GM23338 (cell line): ENCODE measurements around the gene ZBTB3. TPM values are rescaled to one million over a fixed set of nuclear protein-coding genes. Genes with fewer than 3 reads are reported as not detected.
"Not testable (repeated sequence)": the region's sequence is repeated elsewhere in the genome, so short reads cannot be mapped to it uniquely, and the experiment has no call there.

Experiments
- ATAC-seq: fragments of 200-7000 bp; cut with Tn5 transposase; 3 replicates; pipeline ENCODE4 v1.9.1; 2020
- DNase-seq: peaks from one replicate; pipeline ENCODE4 v3.0.0-alpha.2; 2015; ENCODE audit warnings: low spot score
- H2AFZ ChIP-seq: fragments of 200-600 bp; sonication (generic); 2 replicates; pipeline ENCODE4 v1.8.0; 2016; ENCODE audit warnings: antibody characterized with exemption, mild to moderate bottlenecking, moderate library complexity
- H3F3A ChIP-seq: fragments of 200-600 bp; sonication (generic); replicated peaks from 2 replicates; pipeline ENCODE4 v1.8.0; 2017; ENCODE audit warnings: antibody characterized with exemption, mixed run types, low read depth
- H3K27ac ChIP-seq: fragments of 200-600 bp; sonication (generic); 2 replicates; pipeline ENCODE4 v1.6.1; 2016; ENCODE audit warnings: low read depth
- H3K27me3 ChIP-seq: fragments of 200-600 bp; sonication (generic); 2 replicates; pipeline ENCODE4 v1.8.0; 2016; ENCODE audit warnings: mild to moderate bottlenecking, mixed run types, moderate library complexity; ENCODE audit not compliant: insufficient read depth
- H3K36me3 ChIP-seq: fragments of 200-600 bp; sonication (generic); 2 replicates; pipeline ENCODE4 v1.8.0; 2016; ENCODE audit warnings: mild to moderate bottlenecking; ENCODE audit not compliant: insufficient read depth
- H3K4me1 ChIP-seq: fragments of 200-600 bp; sonication (generic); 2 replicates; pipeline ENCODE4 v1.8.0; 2016; ENCODE audit warnings: mild to moderate bottlenecking, moderate library complexity; ENCODE audit not compliant: insufficient read depth
- H3K4me2 ChIP-seq: fragments of 200-600 bp; sonication (generic); 2 replicates; pipeline ENCODE4 v1.7.1; 2017; ENCODE audit warnings: mixed run types
- H3K4me3 ChIP-seq: fragments of 200-600 bp; sonication (generic); 2 replicates; pipeline ENCODE4 v1.6.1; 2016; ENCODE audit warnings: mixed run types
- H3K79me2 ChIP-seq: fragments of 200-600 bp; sonication (generic); replicated peaks from 2 replicates; pipeline ENCODE4 v1.8.0; 2017; ENCODE audit warnings: mild to moderate bottlenecking; ENCODE audit not compliant: insufficient read depth
- H3K9me2 ChIP-seq: fragments of 200-600 bp; sonication (generic); 2 replicates; pipeline ENCODE4 v1.8.0; 2017; ENCODE audit not compliant: insufficient read depth
- H4K20me1 ChIP-seq: fragments of 200-600 bp; sonication (generic); replicated peaks from 2 replicates; pipeline ENCODE4 v1.8.0; 2017; ENCODE audit warnings: mild to moderate bottlenecking; ENCODE audit not compliant: insufficient read depth
- H3K27ac Mint-ChIP-seq: 2 replicates; pipeline ENCODE4 v1.8.0; 2020; ENCODE audit warnings: inconsistent platforms, mild to moderate bottlenecking, moderate library complexity, mixed read lengths
- H3K27me3 Mint-ChIP-seq: 3 replicates; pipeline ENCODE4 v1.8.0; 2022; ENCODE audit warnings: low read depth, mild to moderate bottlenecking, moderate library complexity, mixed read lengths, inconsistent platforms; ENCODE audit not compliant: insufficient read depth, poor library complexity
- H3K36me3 Mint-ChIP-seq: 3 replicates; pipeline ENCODE4 v1.8.0; 2021; ENCODE audit warnings: low read depth, mild to moderate bottlenecking, inconsistent platforms, moderate library complexity, mixed read lengths
- H3K4me1 Mint-ChIP-seq: 3 replicates; pipeline ENCODE4 v1.8.0; 2020; ENCODE audit warnings: mild to moderate bottlenecking, inconsistent platforms, mixed read lengths
- H3K4me3 Mint-ChIP-seq: 3 replicates; pipeline ENCODE4 v1.8.0; 2021; ENCODE audit warnings: moderate library complexity, mild to moderate bottlenecking, inconsistent platforms, mixed read lengths
- H3K9me3 Mint-ChIP-seq: 3 replicates; pipeline ENCODE4 v1.8.0; 2020; ENCODE audit warnings: moderate library complexity, mild to moderate bottlenecking, inconsistent platforms, mixed read lengths
- CREB1 ChIP-seq: fragments of 250-450 bp; sonication (Bioruptor Pico); IDR thresholded peaks from 2 replicates; pipeline ENCODE4 v1.5.0; 2020; ENCODE audit warnings: low read depth, mild to moderate bottlenecking, moderate library complexity
- CTCF ChIP-seq, 2 experiments: fragments of 200-600 bp in 1 of 2; sonication (generic) in 1 of 2; conservative IDR thresholded peaks; 2 replicates each; pipeline versions ENCODE4 v1.5.1 to v1.6.1; 2016 to 2017; ENCODE audit warnings: antibody characterized with exemption in 2 of 2, low read depth in 2 of 2, mild to moderate bottlenecking in 2 of 2, moderate library complexity in 1 of 2
- EZH2 ChIP-seq: fragments of 200-600 bp; sonication (generic); IDR thresholded peaks from one replicate; pipeline ENCODE4 v1.8.0; 2017; ENCODE audit warnings: antibody characterized with exemption, mild to moderate bottlenecking, low read depth; ENCODE audit not compliant: unreplicated experiment
- EZH2phosphoT487 ChIP-seq: fragments of 200-600 bp; sonication (generic); IDR thresholded peaks from one replicate; pipeline ENCODE4 v1.8.1; 2018; ENCODE audit warnings: antibody characterized with exemption; ENCODE audit not compliant: unreplicated experiment
- JUNB ChIP-seq: IDR thresholded peaks from one replicate; pipeline ENCODE4 v1.6.1; 2016; ENCODE audit warnings: antibody characterized with exemption; ENCODE audit not compliant: unreplicated experiment
- NANOG ChIP-seq: IDR thresholded peaks from 2 replicates; pipeline ENCODE4 v1.6.1; 2016; ENCODE audit warnings: antibody characterized with exemption, borderline replicate concordance
- POLR2AphosphoS5 ChIP-seq: IDR thresholded peaks from 2 replicates; pipeline ENCODE4 v1.6.1; 2016; ENCODE audit warnings: antibody characterized with exemption, low read depth
- STAT1 ChIP-seq: IDR thresholded peaks from one replicate; pipeline ENCODE4 v1.6.1; 2016; ENCODE audit warnings: antibody characterized with exemption; ENCODE audit not compliant: unreplicated experiment
- ZNF114 ChIP-seq: fragments of 250-450 bp; sonication (Bioruptor Pico); IDR thresholded peaks from 2 replicates; pipeline ENCODE4 v1.5.0; 2020; ENCODE audit warnings: mild to moderate bottlenecking, moderate library complexity
- polyA plus RNA-seq: library from polyadenylated mRNA; unstranded; fragments of >200 nt; fragmentation: Nextera tagmentation; extraction: Ambion mirVana; gene quantifications from 2 replicates; pipeline ENCODE4 v1.2.1, GENCODE V29; 2016
- total RNA-seq: library from RNA; depleted of rRNA; stranded (reverse); fragments of >200 nt; shearing (Covaris generic); gene quantifications from 2 replicates; pipeline ENCODE4 v1.2.3, GENCODE V29; 2014
- TF ChIP-seq, protein P1 (sequence below): IDR thresholded peaks from one replicate; pipeline ENCODE4 v1.6.1; 2018; ENCODE audit warnings: antibody characterized with exemption; ENCODE audit not compliant: unreplicated experiment
- TF ChIP-seq, protein P2 (sequence below): IDR thresholded peaks from 2 replicates; pipeline ENCODE4 v1.6.1; 2016; ENCODE audit warnings: antibody characterized with exemption

Gene ZBTB3
- total and polyA plus RNA-seq, 2 experiments from 2014 or later: 47.8 to 82.6 TPM

- TF ChIP-seq, protein P1, sequence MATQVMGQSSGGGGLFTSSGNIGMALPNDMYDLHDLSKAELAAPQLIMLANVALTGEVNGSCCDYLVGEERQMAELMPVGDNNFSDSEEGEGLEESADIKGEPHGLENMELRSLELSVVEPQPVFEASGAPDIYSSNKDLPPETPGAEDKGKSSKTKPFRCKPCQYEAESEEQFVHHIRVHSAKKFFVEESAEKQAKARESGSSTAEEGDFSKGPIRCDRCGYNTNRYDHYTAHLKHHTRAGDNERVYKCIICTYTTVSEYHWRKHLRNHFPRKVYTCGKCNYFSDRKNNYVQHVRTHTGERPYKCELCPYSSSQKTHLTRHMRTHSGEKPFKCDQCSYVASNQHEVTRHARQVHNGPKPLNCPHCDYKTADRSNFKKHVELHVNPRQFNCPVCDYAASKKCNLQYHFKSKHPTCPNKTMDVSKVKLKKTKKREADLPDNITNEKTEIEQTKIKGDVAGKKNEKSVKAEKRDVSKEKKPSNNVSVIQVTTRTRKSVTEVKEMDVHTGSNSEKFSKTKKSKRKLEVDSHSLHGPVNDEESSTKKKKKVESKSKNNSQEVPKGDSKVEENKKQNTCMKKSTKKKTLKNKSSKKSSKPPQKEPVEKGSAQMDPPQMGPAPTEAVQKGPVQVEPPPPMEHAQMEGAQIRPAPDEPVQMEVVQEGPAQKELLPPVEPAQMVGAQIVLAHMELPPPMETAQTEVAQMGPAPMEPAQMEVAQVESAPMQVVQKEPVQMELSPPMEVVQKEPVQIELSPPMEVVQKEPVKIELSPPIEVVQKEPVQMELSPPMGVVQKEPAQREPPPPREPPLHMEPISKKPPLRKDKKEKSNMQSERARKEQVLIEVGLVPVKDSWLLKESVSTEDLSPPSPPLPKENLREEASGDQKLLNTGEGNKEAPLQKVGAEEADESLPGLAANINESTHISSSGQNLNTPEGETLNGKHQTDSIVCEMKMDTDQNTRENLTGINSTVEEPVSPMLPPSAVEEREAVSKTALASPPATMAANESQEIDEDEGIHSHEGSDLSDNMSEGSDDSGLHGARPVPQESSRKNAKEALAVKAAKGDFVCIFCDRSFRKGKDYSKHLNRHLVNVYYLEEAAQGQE: no peak
- TF ChIP-seq CREB1 (CRISPR knock-in tag): no peak
- no peak for TF ChIP-seq POLR2AphosphoS5
- TF ChIP-seq, protein P2, sequence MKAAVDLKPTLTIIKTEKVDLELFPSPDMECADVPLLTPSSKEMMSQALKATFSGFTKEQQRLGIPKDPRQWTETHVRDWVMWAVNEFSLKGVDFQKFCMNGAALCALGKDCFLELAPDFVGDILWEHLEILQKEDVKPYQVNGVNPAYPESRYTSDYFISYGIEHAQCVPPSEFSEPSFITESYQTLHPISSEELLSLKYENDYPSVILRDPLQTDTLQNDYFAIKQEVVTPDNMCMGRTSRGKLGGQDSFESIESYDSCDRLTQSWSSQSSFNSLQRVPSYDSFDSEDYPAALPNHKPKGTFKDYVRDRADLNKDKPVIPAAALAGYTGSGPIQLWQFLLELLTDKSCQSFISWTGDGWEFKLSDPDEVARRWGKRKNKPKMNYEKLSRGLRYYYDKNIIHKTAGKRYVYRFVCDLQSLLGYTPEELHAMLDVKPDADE: no peak
- TF ChIP-seq CTCF (conservative IDR thresholded peaks at IDR 0.05; ENCODE audit: low read depth in 2 of 2): no peak
- no peak for TF ChIP-seq EZH2
- no peak for TF ChIP-seq STAT1
- TF ChIP-seq ZNF114: no peak
Measured at GRCh38 chr11:62737196-62737595, 16.8 kb downstream of the ZBTB3 start (continued).

- H3K9me2 ChIP-seq: no peaks in the 10 kb centered on the region
- no peak overlapping the region for H3K4me3 ChIP-seq
- H3K4me1 ChIP-seq: peaks cover 8% of the 10 kb centered on the region
- H3F3A ChIP-seq: peaks cover 14% of the 10 kb centered on the region
- Mint-ChIP-seq H3K4me1 (peaks cover 5% of the 10 kb centered on the region), H3K27ac (no peak overlapping the region), H3K4me3 (no peak overlapping the region; the same call in 2 of the 3 replicates), H3K9me3 (no peaks in the 10 kb centered on the region; the same call in 2 of the 3 replicates), H3K36me3 (peaks cover 25% of the 10 kb centered on the region), H3K27me3 (peaks cover 6% of the 10 kb centered on the region)
- H3K4me2 ChIP-seq: no peak overlapping the region
- no peak overlapping the region for H3K27ac ChIP-seq
- H4K20me1 ChIP-seq: peaks cover 6% of the 10 kb centered on the region
- H3K36me3 ChIP-seq: peaks cover 8% of the 10 kb centered on the region; the same call in 1 of the 2 replicates
- H3K79me2 ChIP-seq: peaks cover 36% of the 10 kb centered on the region
- H2AFZ ChIP-seq: no peak overlapping the region
- ATAC-seq: no peak
- TF ChIP-seq NANOG (no peak), EZH2phosphoT487 (no peak), CREB1 (CRISPR knock-in tag) (no peak), POLR2AphosphoS5 (no peak), CTCF (conservative IDR thresholded peaks at IDR 0.05; ENCODE audit: low read depth in 2 of 2) (peak; percentile 41 to 45), JUNB (no peak)
- peak; percentile 55 for DNase-seq
- no peaks in the 10 kb centered on the region for H3K27me3 ChIP-seq
Measured at GRCh38 chr11:62732830-62733229, 21.1 kb downstream of the ZBTB3 start.

GRCh38 chr11:62730076-62730475 lies 23.9 kb downstream of the ZBTB3 start:
- H3K9me3 Mint-ChIP-seq, ATAC-seq, H3K27ac ChIP-seq, DNase-seq, H3K36me3 ChIP-seq, H3K27me3 ChIP-seq, H3K27ac Mint-ChIP-seq, H3K9me2 ChIP-seq, H2AFZ ChIP-seq: not testable (repeated sequence)
- peaks cover 17% of the 10 kb centered on the region for H4K20me1 ChIP-seq
- Mint-ChIP-seq H3K36me3 (peaks cover 26% of the 10 kb centered on the region), H3K4me1 (peaks cover 12% of the 10 kb centered on the region), H3K27me3 (peaks cover 12% of the 10 kb centered on the region), H3K4me3 (peak overlapping the region; percentile 98)
- peak overlapping the region; percentile 59; the same call in 1 of the 2 replicates for H3K4me3 ChIP-seq
- peaks cover 52% of the 10 kb centered on the region for H3K79me2 ChIP-seq
- H3F3A ChIP-seq: peaks cover 23% of the 10 kb centered on the region
- H3K4me2 ChIP-seq: peak overlapping the region; percentile 72
- peaks cover 16% of the 10 kb centered on the region for H3K4me1 ChIP-seq
